ENCODE measurements around the gene TCF4. TPM values are rescaled to one million over a fixed set of nuclear protein-coding genes. Genes with fewer than 3 reads are reported as not detected.

Gene TCF4
- total RNA-seq, 1 donor from 2014 or later: 7.2 TPM

DNA sequence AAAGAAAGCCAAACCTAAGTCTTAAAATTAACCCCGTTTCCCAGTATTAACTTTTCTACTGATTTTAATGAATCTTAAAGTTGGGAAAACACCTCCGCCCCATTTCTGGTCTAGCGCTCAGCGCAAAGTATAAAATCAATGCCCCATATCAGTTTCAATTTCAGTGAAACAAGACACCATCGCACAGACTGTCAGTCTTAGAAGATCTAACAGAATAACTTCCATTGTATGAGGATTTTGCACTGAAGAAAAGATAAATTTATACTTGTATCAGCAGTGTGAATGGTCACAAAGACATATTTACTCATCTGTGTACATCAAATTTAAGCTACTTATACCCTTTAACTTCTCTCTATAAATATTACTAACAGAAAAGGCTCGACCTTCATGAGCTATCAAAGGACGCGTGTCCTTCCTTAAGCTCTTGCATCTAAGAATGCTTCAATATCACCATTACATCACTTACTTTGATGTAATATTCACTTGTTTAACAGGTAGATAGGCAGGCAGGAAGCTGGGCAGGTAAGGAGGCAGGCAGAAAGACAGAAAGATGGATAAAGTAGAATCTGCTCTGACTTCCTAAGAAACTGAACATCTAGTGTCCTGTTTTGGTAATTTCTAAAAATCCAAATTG lies 183.0 kb downstream of the TCF4 start:
- no peak for DNase-seq (ENCODE audit: low read depth)
- TF ChIP-seq, protein P1, sequence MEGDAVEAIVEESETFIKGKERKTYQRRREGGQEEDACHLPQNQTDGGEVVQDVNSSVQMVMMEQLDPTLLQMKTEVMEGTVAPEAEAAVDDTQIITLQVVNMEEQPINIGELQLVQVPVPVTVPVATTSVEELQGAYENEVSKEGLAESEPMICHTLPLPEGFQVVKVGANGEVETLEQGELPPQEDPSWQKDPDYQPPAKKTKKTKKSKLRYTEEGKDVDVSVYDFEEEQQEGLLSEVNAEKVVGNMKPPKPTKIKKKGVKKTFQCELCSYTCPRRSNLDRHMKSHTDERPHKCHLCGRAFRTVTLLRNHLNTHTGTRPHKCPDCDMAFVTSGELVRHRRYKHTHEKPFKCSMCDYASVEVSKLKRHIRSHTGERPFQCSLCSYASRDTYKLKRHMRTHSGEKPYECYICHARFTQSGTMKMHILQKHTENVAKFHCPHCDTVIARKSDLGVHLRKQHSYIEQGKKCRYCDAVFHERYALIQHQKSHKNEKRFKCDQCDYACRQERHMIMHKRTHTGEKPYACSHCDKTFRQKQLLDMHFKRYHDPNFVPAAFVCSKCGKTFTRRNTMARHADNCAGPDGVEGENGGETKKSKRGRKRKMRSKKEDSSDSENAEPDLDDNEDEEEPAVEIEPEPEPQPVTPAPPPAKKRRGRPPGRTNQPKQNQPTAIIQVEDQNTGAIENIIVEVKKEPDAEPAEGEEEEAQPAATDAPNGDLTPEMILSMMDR (conservative IDR thresholded peaks at IDR 0.05; ENCODE audit: low read depth, low read length): no peak

DNA sequence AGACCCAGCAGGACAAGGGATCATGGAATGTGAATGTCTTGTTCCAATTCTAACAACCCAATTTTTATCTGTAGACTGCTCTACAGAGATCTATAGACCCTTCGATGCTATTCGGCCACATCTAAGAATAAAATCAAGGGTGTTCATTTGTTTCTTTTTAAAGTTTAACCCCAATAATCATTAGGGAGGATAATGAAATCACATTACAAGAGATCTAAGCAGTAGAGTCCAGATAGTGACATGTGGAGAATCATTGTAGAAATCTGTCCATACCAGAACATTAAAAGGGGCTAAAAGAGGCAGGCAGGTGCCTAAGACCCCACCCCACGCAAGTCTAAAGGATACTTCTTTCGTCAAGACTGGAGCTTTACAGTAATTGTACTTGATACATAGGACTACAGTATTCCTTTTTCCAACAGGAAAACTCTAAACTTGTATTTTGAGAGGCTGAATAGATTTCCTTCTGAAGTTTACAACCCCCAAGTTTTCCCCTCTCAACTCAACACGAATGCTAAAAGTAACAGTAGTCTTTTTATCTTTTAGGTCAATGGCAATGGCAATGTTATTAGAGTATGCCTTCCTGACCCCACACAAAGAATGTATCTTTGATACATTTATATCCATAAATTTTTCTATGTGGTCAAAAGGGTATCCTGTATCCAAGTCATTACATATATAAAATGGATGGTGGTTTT lies 183.7 kb downstream of the TCF4 start:
- no peak for DNase-seq (ENCODE audit: low read depth)
- no peak overlapping the region for H3K4me3 ChIP-seq (ENCODE audit: low read depth, low read length)
- TF ChIP-seq, protein P1 (conservative IDR thresholded peaks at IDR 0.05; ENCODE audit: low read depth, low read length): no peak

More for the DNA sequence above, 183.0 kb downstream of the TCF4 start:
- H3K4me3 ChIP-seq (ENCODE audit: low read depth, low read length): no peak overlapping the region

DNA sequence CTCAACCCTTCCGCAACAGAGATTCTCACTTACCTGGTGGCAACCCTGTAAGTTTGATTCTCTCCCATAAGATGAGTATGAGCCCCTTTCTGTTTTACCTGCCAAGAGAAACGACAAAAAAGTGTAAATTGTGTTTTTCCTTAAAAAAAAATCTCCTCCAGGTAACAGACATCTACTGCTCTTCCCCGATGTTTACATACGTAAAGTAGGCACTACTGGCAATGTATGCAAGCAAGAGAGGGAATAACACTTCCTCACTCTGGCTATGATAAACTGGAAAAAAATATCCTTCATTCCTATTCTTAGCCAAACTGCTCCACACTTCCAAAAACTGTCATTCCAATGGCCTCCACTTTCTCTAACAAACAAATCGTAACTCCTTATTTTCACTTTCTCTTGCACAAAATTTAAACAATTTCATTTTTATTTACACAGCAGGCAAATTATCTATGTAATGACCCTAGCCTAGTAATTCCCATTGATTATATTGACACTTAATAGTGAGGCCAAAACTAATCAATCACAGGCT lies 184.5 kb downstream of the TCF4 start:
- no peak for DNase-seq (ENCODE audit: low read depth)
- no peak overlapping the region for H3K4me3 ChIP-seq (ENCODE audit: low read depth, low read length)
- TF ChIP-seq, protein P1 (conservative IDR thresholded peaks at IDR 0.05; ENCODE audit: low read depth, low read length): no peak

DNA sequence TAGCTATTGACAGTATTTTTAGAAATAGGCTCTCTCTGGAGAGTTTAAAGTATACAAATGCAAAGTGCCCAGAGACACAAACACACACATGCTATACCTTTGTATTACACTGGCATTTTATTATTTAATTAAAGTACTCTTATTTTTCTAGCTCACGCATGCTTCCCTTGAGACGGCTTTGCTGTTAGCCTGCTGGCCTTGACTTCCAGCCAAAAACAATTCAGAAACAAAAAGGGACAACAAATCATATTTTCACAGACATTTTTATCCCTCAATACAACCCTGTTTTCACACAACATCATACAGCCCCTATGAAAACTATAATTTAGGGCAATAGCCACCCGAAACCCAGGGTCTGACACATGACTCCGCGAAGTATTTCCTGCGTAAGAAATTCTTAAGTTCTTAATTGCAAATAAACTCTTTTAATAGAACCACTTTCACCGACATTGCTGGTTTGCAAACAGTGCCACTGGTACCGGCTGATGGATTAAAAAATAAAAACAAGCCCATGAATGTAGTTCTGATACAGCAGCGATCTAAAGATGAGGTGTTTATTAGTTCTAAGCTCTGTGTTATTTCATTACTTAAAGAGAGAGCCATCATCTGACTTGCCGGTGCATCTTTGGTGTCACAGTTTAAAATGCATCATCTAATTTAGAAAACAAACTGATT lies 185.1 kb downstream of the TCF4 start:
- TF ChIP-seq, protein P1 (conservative IDR thresholded peaks at IDR 0.05; ENCODE audit: low read depth, low read length): no peak
- DNase-seq (ENCODE audit: low read depth): no peak
- no peak overlapping the region for H3K4me3 ChIP-seq (ENCODE audit: low read depth, low read length)

DNA sequence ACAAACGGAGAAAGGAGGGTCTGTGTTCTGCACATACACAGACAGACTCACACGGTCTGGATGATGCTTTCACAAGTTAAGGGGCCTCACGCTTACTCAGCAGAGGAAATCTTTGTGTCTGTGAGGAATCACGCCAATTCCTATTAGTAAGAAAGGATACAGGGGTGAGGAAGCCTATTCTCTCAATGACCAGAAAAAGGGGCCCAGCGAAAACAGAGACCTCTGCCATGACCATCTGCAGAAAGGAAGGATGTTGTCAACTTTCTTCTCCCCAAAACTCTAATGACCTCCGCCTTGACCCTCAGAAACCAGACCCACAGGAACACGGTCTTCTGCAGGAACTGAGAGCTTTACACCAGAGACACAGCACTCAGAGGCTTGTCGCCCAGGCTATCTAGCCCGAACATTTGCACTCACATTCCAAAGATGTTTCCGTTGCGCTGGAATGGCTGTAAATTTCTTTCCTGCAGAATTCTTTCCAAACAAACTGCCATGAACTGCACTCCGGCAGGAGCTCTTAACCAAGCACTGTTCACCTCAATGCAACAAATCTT lies 186.3 kb downstream of the TCF4 start:
- TF ChIP-seq, protein P1 (conservative IDR thresholded peaks at IDR 0.05; ENCODE audit: low read depth, low read length): no peak
- no peak overlapping the region for H3K4me3 ChIP-seq (ENCODE audit: low read depth, low read length)
- DNase-seq (ENCODE audit: low read depth): no peak

DNA sequence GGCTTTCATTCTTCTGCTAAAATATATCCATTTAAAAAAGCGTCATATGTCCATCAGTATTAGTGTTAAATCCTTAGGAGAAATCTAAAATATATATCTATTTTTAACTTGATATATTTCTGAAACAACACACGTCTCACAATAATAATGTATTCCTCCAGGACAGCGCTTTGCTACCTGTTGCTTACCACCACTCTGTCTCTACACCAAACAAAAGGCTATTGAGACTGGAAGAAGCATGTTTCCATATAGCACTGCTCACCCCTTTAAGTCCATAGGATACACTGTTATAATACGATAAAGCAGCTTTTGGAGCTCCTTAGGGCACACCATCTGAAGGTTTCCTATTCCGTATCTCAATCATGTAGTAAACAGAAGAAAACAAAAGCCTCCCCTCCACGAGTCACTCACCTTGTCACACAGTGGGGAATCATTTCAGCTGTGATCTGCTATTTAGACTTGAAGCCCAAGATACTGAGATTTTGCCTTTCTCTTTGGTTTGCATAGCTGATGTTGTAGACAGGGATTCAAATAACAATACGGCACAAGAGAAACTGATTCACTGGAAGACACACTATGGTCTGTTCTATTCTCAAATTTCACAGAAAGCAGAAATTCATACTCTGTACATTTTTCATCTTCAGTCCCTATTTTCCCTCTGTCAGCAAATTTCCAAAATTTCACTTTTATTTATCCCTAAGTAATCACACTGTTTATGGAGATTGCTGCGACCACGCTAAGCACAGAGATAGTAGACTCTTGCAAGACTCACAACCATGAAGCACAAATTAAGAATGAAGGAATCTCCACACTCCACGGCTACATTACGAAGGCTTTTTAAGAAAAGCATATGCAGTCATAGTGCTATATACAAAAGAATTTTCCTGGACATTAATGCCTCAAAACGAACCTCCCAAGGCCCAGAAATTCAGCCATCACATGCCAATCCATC lies 187.1 kb downstream of the TCF4 start:
- TF ChIP-seq, protein P1 (conservative IDR thresholded peaks at IDR 0.05; ENCODE audit: low read depth, low read length): no peak
- H3K4me3 ChIP-seq (ENCODE audit: low read depth, low read length): no peak overlapping the region
- no peak for DNase-seq (ENCODE audit: low read depth)

Data from epithelial cell of proximal tubule (primary cell).